Fibroblast of the aortic adventitia (primary cell): Measurements from ENCODE around the gene SSH3. TPM values are rescaled to one million over a fixed set of nuclear protein-coding genes. Genes with fewer than 3 reads are reported as not detected.

ENCODE experiments used
- DNase-seq: peaks from one replicate; pipeline ENCODE4 v3.0.0-alpha.2; 2010; ENCODE audit warnings: low read depth
- H3K4me3 ChIP-seq: 2 replicates; pipeline ENCODE4 v1.5.1; 2011; ENCODE audit warnings: low read depth, mild to moderate bottlenecking, control low read depth, low read length, moderate library complexity
- CTCF ChIP-seq: IDR thresholded peaks from 2 replicates; pipeline ENCODE4 v1.5.1; 2011; ENCODE audit warnings: mild to moderate bottlenecking, low read length, control low read depth, inconsistent platforms; ENCODE audit not compliant: insufficient read depth
- total RNA-seq: library from RNA; depleted of rRNA; stranded (reverse); fragments of >200 nt; gene quantifications from 2 replicates; pipeline ENCODE4 v1.2.3, GENCODE V29; 2012; ENCODE audit warnings: low replicate concordance

The SSH3 gene
- total RNA-seq, 1 donor: 11.7 TPM

GRCh38 chr11:67349928-67350465, 46.7 kb downstream of the SSH3 start:
- no peak for DNase-seq
- no peak for TF ChIP-seq CTCF
- no peak overlapping the region for H3K4me3 ChIP-seq

GRCh38 chr11:67351275-67352005, 48.1 kb downstream of the SSH3 start:
- DNase-seq: peak; percentile 88
- TF ChIP-seq CTCF: peak; percentile 91
- H3K4me3 ChIP-seq: peak overlapping the region; percentile 45

- DNase-seq: no peak
- peak overlapping the region; percentile 89 for H3K4me3 ChIP-seq
- no peak for TF ChIP-seq CTCF
Measured at GRCh38 chr11:67352546-67353316, 49.4 kb downstream of the SSH3 start.

GRCh38 chr11:67353317-67354074, 50.2 kb downstream of the SSH3 start, which contains the start of gene POLD4:
Gene POLD4 (minus strand): TSS chr11:67353546. CDS start chr11:67353399, 147 bp downstream.
- peak within 1 kb of the TSS; percentile 89 for H3K4me3 ChIP-seq
- peak; percentile 96 for DNase-seq
- no peak for TF ChIP-seq CTCF

- TF ChIP-seq CTCF: peak; percentile 35
- peak; percentile 95 for DNase-seq
Measured at GRCh38 chr11:67354075-67355022, 51.0 kb downstream of the SSH3 start.

More at GRCh38 chr11:67354075-67355022, 51.0 kb downstream of the SSH3 start:
- peak overlapping the region; percentile 46 for H3K4me3 ChIP-seq
